GM19438 (cell line): Measurements from ENCODE around the gene FTL.

Experiments used
- ATAC-seq: cut with Tn5 transposase; IDR thresholded peaks from one replicate; pipeline ENCODE4 v1.9.1; 2021; ENCODE audit warnings: low read depth; ENCODE audit not compliant: unreplicated experiment

FTL gene

DNA sequence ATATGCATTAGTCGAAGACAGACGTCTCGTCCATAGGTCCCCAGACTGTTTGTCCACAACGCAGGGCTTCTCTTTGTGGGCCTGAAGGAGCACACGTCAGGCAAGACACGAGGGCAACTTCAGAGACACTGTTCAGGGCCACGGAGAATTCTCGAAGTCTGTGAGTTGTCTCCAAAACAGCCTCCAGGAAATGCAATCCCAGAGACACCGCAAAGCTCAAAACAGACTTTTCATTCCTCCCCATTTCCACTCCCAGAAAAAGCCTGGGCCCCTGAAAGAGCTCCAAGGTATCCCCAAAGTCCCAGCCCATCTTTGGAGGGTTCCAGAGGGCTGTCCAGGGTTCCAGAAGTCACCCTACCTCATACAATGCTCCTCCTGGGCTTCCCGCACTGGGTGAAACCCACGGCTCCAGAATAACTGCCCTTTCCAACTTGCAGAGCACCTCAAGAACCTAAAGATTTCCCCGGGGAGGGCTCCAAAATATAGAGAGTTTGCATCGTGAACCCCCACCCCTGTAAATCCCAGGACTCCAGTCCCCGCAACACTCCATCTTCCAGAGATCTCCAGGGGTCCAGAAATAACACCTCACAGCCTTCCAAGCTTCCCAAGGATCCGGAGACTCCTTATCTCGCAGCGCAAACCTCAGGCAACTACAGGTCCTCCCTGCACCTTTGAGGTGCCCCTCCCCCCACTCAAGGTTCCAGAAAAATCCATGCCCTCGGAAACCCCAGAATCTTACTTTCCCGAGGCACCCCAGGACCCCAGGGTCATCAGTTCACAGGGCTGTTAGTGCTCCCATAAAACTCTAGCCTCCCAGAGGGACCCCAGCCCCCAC, 687 bp upstream of the FTL start:
- no peak for ATAC-seq

DNA sequence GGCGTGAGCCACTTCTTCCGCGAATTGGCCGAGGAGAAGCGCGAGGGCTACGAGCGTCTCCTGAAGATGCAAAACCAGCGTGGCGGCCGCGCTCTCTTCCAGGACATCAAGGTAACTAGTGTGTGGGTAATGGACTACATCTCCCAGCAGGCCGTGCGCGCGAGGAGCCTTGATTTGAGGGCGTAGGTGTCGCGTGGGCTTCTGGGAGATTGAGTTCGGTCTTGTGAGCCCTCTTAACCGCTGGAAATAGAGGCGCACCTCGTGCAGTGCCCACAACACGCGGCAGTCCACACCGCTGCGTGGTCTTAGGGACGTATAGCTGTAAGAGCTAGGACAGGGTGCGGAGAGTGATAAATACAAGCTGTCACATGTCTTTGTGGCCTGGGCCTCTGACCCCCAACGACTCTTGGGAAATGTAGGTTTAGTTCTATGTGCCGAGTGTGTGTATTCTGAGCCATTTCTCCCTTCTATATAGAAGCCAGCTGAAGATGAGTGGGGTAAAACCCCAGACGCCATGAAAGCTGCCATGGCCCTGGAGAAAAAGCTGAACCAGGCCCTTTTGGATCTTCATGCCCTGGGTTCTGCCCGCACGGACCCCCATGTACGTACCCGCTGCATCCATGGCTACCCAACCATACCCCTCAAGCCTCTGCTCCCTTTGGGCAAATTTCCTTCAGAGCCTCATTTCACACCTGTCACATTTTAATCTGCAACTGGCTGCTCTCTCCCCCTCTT, 864 bp downstream of the FTL start:
- ATAC-seq = peak; percentile 6

DNA sequence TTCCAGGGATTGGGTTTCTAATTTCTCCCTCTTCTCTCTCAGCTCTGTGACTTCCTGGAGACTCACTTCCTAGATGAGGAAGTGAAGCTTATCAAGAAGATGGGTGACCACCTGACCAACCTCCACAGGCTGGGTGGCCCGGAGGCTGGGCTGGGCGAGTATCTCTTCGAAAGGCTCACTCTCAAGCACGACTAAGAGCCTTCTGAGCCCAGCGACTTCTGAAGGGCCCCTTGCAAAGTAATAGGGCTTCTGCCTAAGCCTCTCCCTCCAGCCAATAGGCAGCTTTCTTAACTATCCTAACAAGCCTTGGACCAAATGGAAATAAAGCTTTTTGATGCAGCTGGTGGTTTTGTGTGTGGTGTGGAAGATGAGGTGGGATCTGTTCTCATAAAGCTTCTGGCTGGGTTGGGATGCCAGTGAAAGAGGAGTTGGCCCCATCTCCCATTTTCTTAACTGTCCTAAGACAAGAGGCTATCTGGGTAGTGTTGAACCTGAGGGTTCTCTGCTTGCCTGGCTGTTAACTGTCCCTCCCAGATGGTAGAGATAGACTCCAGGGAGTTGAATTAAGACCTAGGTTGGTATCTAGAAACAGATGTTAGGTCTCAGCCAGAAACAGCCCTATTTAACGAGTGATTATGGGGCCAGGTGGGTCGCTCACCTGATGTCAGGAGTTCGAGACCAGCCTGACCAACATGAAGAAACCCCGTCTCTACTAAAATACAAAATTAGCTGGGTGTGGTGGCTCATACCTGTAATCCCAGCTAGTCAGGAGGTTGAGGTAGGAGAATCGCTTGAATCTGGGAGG, 1.6 kb downstream of the FTL start:
- ATAC-seq = no peak

DNA sequence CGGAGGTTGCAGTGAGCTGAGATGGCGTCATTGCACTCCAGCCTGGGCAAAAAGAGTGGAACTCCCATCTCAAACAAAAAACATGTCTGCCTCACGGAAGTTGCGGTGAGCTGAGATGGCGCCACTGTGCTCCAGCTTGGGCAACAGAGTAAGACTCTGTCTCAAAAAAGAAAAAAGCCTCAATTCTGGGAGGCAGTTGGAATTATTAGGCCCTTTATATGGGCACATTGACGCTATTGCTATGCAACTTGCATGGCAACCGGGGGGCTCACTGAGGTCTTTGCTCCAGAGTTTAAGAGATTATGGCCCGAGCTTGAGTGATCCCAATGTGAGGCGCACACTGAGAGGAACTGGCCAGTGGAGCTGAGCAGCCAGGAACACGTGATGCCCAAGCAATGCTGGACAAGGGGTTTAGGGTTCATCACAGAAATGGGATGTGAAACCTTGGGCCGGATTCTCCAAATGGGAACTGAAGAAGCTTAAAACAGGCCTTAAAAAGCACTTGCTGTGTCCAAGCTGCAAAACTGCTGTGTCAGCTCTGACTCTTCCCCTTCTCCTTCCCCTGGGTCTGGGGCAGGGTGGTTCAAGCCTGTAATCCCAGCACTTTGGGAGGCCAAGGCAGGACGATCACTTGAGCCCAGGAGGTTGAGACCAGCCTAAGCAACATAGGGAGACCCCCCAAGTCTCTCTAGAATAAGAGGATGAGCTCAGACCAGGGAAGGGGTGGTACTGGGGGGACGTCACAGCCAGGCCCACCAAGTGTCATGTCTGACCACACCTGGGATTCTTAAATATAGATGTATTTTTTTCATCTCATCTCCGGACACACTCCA, 2.5 kb downstream of the FTL start:
- no peak for ATAC-seq

DNA sequence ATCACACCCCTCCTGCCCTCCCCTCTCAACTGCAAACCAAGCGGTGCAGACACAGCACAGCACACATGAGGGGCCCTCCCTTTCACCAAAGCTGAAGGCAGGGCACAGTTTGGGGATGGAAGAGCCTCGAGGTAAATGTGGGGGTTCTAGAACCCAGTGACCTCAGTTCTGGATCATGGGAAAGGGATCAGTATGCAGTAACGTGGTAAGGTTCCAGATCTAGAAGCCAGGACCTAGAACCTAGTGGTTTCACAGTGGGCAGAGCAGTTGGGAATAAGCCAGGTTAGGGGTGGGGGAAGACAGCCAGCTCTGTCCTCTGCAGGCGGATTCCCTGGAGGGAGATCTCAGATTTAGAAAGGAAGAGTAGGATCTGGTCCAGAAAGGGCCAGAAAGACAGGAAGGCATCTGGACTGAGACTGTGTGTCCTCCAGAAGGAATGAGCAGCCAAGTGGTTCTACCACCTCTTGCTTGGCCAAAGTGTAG, 3.1 kb downstream of the FTL start:
- no peak for ATAC-seq

DNA sequence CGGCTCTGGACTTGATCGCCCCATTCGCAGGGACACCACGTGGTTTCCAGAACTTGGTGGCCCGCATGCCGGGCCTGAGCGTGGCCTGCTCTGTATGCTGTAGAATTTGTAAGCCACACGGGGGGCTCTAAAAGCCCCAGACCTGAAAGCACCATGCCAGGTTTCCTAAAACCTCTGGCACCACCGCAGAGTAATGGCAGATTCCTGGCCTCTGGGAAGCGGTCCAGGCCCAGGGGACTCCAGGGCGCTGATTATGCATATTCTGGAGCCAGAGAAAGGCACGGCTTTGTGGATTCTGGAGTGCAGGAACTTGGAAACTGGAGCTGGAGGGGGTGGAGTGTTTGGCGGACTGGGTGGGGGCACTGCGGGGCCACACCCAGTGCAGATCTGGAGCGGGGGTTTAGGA, 3.7 kb downstream of the FTL start:
- ATAC-seq = no peak

DNA sequence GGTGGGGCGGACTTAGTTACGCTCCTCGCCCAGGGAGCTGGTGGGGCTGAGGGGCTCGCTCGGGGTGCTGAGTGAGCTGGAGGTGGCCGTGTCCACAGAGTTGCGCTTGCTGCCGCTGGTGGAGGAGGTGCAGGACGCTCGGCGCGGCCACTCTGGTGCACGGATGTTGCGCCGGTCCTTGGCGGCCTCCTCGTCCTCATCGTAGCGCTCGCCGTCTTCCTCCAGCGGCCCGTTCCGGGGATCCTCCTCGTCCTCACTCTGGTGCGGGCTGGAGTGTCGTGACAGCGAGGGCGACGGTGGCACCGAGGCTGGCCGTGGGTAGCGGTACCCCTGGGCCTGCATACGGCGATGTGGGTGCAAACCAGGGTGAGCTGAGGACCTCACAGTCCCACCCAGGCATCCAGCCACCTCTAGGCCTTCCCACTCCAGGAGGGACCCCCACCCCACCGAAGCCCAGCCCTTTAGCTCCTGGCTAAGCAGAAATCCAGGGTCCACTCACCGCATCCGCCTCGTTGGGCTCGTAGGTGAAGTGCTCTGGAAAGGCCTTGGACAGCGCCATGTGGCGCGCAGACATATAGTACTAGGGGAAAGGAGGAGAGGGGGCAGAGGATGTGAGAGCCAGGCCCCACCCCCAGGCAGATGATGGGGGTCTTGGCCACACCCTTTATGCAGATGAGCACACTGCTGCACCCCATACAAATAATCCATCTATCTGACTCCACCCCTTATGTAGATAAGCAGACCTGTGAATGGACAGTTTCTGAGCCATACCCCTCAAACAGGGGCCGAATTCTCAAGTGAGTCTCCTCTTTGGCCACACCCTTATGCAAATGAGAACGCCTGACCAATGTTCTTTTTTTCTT, 4.4 kb downstream of the FTL start:
- no peak for ATAC-seq

DNA sequence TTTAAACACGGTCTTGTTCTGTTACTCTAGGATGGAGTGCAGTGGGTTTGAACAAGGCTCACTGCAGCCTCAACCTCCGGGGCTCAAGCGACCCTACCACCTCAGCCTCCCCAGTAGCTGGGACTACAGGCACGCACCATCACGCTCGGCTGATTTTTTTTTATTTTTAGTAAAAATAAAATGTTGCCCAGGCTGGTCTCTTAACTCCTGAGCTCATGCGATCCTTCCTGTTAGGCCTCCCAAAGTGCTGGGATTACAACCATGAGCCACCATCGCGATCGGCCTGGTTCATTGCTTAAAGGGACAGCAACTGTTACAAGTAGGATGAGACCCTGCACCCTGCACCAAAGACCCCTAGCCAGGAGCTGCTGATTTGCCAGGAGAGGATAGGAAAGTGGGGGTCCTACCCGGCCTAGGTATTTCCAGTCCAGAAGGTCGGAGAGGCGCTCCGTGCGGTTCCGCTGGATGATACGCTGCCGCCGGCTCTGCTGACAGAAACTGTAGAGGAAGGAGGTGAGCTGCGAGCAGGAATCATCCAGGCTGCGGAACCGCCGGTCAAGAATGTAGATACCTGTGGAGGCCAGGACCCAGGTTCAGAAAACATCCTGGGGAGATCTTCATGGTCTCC, 5.1 kb downstream of the FTL start:
- ATAC-seq = no peak

DNA sequence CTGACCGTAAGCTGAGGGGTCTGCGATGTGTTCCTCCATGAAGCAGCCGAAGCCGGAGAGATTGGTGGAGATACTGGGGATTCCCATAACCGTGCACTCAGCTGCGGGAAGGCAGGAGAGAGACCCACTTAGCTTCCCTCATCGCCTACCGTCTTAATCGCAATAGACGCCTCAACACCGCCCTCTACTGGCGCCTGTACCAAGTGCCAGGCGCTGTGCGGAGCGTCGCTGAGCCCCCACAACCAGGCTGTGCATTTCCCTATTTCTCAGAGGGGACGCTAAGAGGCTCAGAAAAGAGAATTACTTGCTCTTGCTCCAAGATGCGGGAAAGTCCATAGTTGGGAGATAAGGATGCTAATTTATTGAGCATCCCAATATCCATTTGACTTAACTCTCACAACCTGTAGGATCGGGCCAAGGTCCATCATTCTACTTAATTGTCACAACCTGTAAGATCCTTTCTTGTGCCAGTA, 5.8 kb downstream of the FTL start:
- peak; percentile 43 for ATAC-seq

DNA sequence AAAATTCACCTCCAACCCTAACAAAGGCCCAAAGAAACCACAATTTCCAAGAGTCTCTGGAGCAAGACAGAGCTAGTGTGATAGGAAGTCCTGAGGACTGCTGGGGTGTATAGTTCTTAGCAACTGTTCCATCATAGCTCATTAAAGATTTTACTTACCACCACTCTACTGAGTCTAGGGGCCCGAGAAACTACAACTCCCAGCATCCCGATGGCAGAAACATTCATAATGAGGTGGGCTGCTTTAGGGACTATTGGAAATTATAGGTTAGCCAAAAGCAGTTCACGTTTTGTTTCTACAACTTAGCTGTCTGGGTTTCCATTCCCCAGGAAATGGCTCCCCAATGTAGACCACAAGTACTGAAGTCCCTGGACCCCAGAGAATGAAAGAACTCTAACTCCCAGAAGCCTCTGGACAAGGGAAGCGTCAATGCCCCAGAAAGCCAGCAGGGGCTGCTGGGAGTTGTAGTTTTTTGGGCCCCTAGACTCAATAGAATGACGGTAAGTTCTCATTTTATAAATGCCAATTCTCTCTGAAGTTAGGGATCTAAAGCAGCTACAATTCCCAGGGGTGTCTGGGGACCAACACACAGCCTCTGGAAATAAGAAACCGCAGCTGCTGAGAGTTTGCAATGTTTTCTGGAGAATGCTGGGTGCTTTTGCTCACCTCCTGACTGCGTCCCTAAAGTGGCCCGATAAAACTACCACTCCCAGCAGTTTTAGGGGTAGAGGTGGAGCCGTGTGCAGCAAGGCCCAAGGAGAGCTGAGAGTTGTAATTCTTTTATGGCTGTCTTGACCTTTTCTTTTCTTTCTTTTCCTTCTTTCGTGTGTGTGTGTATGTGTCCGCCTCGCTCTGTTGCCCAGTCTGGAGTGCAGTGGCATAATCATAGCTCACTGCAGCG, 11.1 kb downstream of the FTL start:
- no peak for ATAC-seq

DNA sequence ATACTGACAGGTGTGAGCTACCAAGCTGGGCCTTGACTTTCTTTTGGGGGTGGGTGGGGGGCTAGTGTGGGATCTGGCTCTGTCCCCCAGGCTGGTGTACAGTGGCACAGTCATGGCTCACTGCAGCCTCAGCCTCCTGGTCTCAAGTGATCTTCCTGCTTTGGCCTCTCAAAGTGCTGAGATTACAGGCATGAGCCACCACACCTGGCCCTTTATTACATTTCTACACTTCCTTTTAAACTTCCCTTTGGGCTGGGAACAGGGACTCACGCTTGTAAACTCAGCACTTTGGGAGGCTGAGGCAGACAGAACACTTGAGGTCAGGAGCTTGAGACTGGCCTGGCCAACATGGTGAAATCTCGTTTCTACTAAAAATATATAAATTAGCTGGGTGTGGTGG, 12.0 kb downstream of the FTL start:
- ATAC-seq = no peak

DNA sequence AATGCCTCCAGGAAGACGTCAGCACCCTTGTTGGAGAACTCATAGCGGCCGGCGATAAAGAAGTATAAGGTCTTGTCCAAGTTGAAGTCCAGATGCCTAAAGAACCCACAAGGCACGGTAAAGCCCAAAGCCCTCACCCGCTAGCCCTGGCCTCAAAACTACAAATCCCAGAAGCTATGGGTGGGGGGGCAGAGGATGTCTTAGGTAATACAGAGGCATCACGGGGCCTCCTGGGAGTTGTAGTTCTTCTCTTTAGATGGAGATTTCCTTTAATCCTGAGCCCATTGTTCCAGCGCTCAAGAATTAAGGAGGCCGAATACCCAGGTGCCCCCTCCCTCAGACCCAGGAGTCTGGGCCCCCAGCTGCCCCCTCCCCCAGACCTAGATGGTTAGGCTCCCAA, 17.2 kb downstream of the FTL start:
- no peak for ATAC-seq

DNA sequence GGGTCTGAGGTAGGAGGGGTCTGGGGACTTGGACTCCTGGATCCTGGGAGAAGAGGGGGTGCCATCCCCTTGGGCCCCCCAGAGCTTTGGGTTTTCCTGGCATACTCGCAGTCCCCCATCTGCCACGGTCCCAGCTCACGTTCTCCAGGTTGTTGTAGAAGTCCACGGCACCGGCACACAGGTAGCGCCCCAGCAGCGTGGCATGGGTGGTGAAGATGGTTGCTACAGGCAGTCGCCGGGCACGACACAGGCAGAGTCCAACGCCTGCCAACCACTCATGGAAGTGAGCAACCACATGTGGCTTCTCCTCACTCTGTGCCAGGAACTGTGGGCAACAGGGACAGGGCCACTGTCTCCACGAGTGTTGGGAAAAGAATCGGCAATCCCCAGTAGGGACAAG, 20.6 kb downstream of the FTL start:
- ATAC-seq = no peak

DNA sequence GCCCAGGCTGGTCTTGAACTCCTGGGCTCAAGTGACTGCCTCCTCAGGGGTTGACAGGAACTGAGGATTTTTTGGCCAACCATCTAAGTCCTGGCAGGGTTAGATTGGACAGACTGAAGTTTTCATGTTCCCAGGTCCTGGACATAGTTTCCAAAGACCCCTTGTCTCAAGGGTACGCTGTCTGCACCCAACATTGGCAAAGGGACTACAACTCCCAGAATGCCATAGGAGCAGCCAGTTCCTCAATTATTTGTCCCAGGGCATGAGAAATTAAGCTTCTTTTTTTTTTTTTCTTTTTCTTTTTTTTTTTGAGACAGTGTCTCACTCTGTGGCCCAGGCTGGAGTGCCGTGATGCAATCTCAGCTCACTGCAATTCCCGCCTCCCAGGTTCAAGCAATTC, 21.1 kb downstream of the FTL start:
- ATAC-seq = no peak

DNA sequence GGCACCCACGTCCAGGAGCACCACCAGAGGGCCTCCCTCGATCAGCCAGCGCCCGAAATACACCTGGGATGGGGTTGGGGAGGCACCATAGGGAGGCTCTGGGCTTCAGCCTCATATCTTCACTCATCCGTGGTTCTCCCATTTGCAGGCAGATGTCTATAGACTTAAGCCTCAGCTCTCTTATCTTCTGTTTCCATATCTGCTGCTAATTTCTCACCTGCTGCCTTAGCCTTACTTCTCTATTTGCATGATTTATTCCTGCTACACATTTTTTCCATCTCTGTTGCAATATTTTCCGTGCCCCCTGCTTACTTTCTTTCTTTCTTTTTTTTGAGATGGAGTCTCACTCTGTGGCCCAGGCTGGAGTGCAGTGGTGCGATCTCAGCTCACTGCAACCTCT, 22.2 kb downstream of the FTL start:
- no peak for ATAC-seq

DNA sequence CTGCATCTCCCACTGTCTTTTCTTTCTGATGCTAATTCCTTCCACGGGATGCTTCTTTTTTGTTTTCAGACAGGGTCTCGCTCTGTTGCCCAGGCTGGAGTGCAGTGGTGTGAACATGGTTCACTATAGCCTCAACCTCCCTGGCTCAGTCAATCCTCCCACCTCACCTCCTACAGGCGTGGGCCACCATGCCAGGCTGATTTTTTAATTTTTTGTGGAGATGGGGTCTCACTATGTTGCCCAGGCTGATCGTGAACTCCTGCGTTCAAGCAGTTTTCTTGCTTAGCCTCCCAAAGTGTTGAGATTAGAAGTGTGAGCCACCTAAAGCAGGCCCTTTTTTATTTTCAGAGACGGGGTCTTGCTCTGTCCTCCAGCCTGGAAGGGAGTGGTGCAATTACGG, 23.2 kb downstream of the FTL start:
- ATAC-seq = no peak

DNA sequence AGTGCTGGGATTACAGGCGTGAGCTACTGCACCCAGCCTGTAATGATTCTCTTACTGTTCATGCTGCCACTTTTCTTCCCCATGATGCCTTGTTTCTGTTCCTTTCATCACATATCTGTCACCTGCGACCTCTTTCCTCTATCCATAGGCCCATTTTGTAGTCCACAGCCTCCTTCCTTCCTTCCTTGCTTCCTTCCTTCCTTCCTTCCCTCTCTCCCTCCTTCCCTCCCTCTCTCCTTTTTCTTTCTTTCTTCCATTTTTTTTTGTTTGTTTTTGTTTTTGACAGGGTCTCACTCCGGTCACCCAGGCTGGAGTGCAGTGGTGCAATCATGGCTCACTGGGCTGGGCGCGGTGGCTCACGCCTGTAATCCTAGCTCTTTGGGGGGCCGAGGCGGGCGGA, 23.8 kb downstream of the FTL start:
- ATAC-seq = no peak
